Neural progenitor cell (in vitro differentiated cells): ENCODE results near the gene ARHGAP26. TPM values are rescaled to one million over a fixed set of nuclear protein-coding genes. Genes with fewer than 3 reads are reported as not detected.

ENCODE experiments used
- DNase-seq: peaks from one replicate; pipeline ENCODE4 v3.0.0-alpha.2; 2016; ENCODE audit warnings: low spot score
- H2AFZ ChIP-seq: fragments of 200-600 bp; sonication (generic); replicated peaks from 2 replicates; pipeline ENCODE4 v1.6.1; 2016; ENCODE audit warnings: antibody characterized with exemption
- H3F3A ChIP-seq: fragments of 200-600 bp; sonication (generic); 2 replicates; pipeline ENCODE4 v1.6.1; 2016; ENCODE audit warnings: antibody characterized with exemption, low read depth
- H3K27ac ChIP-seq: fragments of 200-600 bp; sonication (generic); 2 replicates; pipeline ENCODE4 v1.5.1; 2016; ENCODE audit warnings: mild to moderate bottlenecking
- H3K27me3 ChIP-seq: fragments of 200-600 bp; sonication (generic); 2 replicates; pipeline ENCODE4 v1.6.1; 2016; ENCODE audit warnings: mild to moderate bottlenecking, moderate library complexity
- H3K36me3 ChIP-seq: fragments of 200-600 bp; sonication (generic); 2 replicates; pipeline ENCODE4 v1.5.1; 2016
- H3K4me1 ChIP-seq: fragments of 200-600 bp; sonication (generic); 2 replicates; pipeline ENCODE4 v1.6.1; 2016; ENCODE audit warnings: mixed run types
- H3K4me2 ChIP-seq: fragments of 200-600 bp; sonication (generic); 2 replicates; pipeline ENCODE4 v1.6.1; 2016
- H3K4me3 ChIP-seq: fragments of 200-600 bp; sonication (generic); 2 replicates; pipeline ENCODE4 v1.5.1; 2016
- H3K79me2 ChIP-seq: fragments of 200-600 bp; sonication (generic); 2 replicates; pipeline ENCODE4 v1.6.1; 2016; ENCODE audit warnings: low read depth
- H3K9ac ChIP-seq: fragments of 200-600 bp; sonication (generic); 2 replicates; pipeline ENCODE4 v1.6.1; 2016
- H3K9me3 ChIP-seq: fragments of 200-600 bp; sonication (generic); 2 replicates; pipeline ENCODE4 v1.5.1; 2016; ENCODE audit warnings: low read depth
- H4K20me1 ChIP-seq: fragments of 200-600 bp; sonication (generic); 2 replicates; pipeline ENCODE4 v1.6.1; 2016; ENCODE audit warnings: low read depth
- H3K27ac Mint-ChIP-seq: 3 replicates; pipeline ENCODE4 v1.8.0; 2021; ENCODE audit warnings: mixed read lengths
- H3K27me3 Mint-ChIP-seq: 2 replicates; pipeline ENCODE4 v1.8.0; 2022; ENCODE audit warnings: low read depth, mild to moderate bottlenecking, inconsistent platforms, moderate library complexity, mixed read lengths; ENCODE audit not compliant: insufficient read depth
- H3K36me3 Mint-ChIP-seq: 3 replicates; pipeline ENCODE4 v1.8.0; 2021; ENCODE audit warnings: mixed read lengths
- H3K4me1 Mint-ChIP-seq: 3 replicates; pipeline ENCODE4 v1.8.0; 2021; ENCODE audit warnings: mixed read lengths
- H3K4me3 Mint-ChIP-seq: 3 replicates; pipeline ENCODE4 v1.8.0; 2021; ENCODE audit warnings: mild to moderate bottlenecking, moderate library complexity, mixed read lengths
- H3K9me3 Mint-ChIP-seq: 3 replicates; pipeline ENCODE4 v1.8.0; 2020; ENCODE audit warnings: mixed read lengths
- EZH2 ChIP-seq: fragments of 200-600 bp; sonication (generic); IDR thresholded peaks from 2 replicates; pipeline ENCODE4 v1.6.1; 2017; ENCODE audit warnings: antibody characterized with exemption, mild to moderate bottlenecking, moderate library complexity
- EZH2phosphoT487 ChIP-seq: fragments of 200-600 bp; sonication (generic); IDR thresholded peaks from 2 replicates; pipeline ENCODE4 v1.6.1; 2017; ENCODE audit warnings: antibody characterized with exemption
- total RNA-seq: library from RNA; depleted of rRNA; stranded (reverse); fragments of >200 nt; gene quantifications from 2 replicates; pipeline ENCODE4 v1.2.3, GENCODE V29; 2015; ENCODE audit warnings: low replicate concordance
- TF ChIP-seq, protein P1 (sequence below): fragments of 200-600 bp; sonication (generic); IDR thresholded peaks from 2 replicates; pipeline ENCODE4 v1.5.1; 2017; ENCODE audit warnings: antibody characterized with exemption, mild to moderate bottlenecking

The ARHGAP26 gene
- total RNA-seq, 1 donor from 2014 or later = 7.0 TPM

DNA sequence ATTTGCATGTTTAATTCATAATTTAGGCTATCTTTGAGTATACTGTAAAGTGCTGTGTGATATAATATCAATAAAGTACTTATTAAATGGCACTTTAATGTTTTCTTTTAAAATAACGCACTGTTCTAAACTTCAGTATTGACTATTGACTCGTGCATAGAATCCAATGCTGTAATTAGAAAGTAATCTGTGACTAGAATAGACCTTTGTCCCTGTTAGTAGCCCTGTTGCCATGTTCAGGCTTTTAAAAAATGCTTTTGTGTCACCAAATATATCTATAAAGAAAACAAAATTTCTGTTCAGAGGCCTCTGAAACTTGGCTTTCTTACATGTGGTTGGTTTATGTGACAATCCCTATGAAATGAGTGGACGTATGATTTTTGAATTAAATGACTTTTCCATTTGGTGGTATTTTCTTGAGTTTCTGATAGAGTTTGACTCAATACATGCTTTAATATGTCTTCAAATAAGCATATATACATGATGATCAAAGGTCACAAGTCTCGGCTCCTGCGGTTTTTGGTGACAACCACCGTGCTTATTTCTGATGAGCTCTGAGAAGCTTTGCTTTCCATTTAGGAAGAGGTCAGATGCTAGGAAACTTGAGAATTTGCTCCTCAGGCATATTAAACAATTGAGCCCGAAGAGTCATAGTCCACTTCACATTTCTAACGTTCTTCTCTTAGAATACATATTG lies 458.6 kb downstream of the ARHGAP26 start:
- Histone ChIP-seq H3K4me3 (no peak overlapping the region), H3F3A (no peaks in the 10 kb centered on the region), H2AFZ (no peak overlapping the region), H3K27me3 (no peaks in the 10 kb centered on the region), H3K36me3 (no peaks in the 10 kb centered on the region), H3K9me3 (no peaks in the 10 kb centered on the region), H4K20me1 (no peaks in the 10 kb centered on the region), H3K27ac (no peak overlapping the region), H3K9ac (no peak overlapping the region), H3K4me1 (no peaks in the 10 kb centered on the region), H3K79me2 (no peaks in the 10 kb centered on the region), H3K4me2 (no peak overlapping the region)
- TF ChIP-seq EZH2phosphoT487 = no peak
- no peak for TF ChIP-seq EZH2
- TF ChIP-seq, protein P1, sequence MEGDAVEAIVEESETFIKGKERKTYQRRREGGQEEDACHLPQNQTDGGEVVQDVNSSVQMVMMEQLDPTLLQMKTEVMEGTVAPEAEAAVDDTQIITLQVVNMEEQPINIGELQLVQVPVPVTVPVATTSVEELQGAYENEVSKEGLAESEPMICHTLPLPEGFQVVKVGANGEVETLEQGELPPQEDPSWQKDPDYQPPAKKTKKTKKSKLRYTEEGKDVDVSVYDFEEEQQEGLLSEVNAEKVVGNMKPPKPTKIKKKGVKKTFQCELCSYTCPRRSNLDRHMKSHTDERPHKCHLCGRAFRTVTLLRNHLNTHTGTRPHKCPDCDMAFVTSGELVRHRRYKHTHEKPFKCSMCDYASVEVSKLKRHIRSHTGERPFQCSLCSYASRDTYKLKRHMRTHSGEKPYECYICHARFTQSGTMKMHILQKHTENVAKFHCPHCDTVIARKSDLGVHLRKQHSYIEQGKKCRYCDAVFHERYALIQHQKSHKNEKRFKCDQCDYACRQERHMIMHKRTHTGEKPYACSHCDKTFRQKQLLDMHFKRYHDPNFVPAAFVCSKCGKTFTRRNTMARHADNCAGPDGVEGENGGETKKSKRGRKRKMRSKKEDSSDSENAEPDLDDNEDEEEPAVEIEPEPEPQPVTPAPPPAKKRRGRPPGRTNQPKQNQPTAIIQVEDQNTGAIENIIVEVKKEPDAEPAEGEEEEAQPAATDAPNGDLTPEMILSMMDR = no peak
- DNase-seq = no peak
- Mint-ChIP-seq H3K4me3 (no peak overlapping the region), H3K27me3 (peaks cover 8% of the 10 kb centered on the region), H3K9me3 (no peaks in the 10 kb centered on the region), H3K27ac (no peak overlapping the region), H3K4me1 (peaks cover 23% of the 10 kb centered on the region), H3K36me3 (peaks cover 7% of the 10 kb centered on the region)

DNA sequence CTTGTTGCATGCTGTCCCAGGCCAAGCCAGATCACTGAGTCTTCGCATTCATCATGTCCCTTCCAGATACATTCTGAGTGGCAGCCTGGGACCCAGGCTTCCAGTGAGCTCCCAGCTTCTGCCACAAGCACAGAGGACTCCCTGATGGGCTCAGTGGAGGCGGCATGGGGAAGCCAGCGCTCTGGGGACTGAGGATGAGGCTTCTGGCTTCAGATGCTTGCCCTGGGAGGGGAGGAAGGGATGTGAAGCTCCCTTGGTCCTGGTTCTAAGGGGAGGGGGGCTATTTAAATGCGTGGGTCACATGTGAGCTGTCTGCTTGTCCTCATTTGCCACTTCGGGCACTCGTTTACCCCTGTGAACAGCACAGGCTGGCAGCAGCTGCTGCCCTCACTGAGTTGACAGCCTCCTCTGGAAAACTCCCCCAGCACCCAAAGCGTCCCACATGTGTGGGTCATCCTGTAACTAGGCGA lies 459.3 kb downstream of the ARHGAP26 start:
- H3K4me1 ChIP-seq = no peaks in the 10 kb centered on the region
- no peak overlapping the region for H2AFZ ChIP-seq
- Mint-ChIP-seq H3K4me3 (no peak overlapping the region), H3K9me3 (no peaks in the 10 kb centered on the region), H3K27me3 (peaks cover 9% of the 10 kb centered on the region), H3K4me1 (peaks cover 22% of the 10 kb centered on the region), H3K36me3 (peaks cover 7% of the 10 kb centered on the region), H3K27ac (no peak overlapping the region)
- no peaks in the 10 kb centered on the region for H3K79me2 ChIP-seq
- H3K27ac ChIP-seq = no peak overlapping the region
- H3K36me3 ChIP-seq = no peaks in the 10 kb centered on the region
- no peak overlapping the region for H3K4me3 ChIP-seq
- no peaks in the 10 kb centered on the region for H3K27me3 ChIP-seq
- H3K9me3 ChIP-seq = no peaks in the 10 kb centered on the region
- no peak overlapping the region for H3K9ac ChIP-seq
- H3F3A ChIP-seq = no peaks in the 10 kb centered on the region
- no peak for TF ChIP-seq EZH2
- TF ChIP-seq EZH2phosphoT487 = no peak
- TF ChIP-seq, protein P1 = no peak
- no peaks in the 10 kb centered on the region for H4K20me1 ChIP-seq
- H3K4me2 ChIP-seq = no peak overlapping the region
- peak; percentile 10 for DNase-seq

DNA sequence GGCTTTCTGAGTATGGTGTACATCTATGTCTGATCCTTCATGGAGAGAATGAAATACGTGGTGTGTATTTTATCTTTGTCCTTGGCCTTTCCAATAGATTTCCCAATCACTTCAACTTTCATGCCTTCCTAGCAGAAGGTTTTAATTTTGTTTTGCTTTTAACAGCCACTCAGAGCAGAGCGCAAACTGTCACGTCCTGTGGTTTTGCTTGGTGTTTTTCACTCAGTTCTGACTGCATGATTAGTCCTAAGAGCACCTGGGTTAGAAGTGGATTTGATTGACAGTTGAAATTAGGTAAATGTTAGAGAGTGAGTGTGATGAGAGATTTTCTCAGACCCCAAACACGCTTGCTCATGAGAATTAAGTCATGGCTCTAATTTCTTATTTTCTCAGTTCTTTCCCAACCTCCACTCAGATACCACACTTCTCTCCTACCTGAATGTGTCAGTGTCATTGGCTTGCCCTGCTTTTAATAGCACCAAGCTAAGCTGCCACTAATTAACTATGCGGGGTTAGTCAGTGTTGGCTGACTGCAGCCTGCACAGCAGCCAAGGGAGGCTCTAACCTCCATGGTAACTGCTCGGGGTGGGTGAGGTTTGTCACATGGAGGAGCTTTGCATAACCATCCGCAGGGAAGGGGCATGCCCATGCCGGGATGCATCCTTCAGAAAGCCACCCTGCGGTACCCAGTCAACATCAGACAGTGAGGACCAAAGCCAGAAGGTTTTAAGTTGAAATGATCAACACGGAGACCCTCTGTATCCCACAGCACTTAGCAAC lies 459.9 kb downstream of the ARHGAP26 start:
- no peak for TF ChIP-seq EZH2
- TF ChIP-seq EZH2phosphoT487 = no peak
- Histone ChIP-seq H3F3A (no peaks in the 10 kb centered on the region), H3K9ac (no peak overlapping the region), H3K4me3 (no peak overlapping the region), H3K27ac (no peak overlapping the region), H4K20me1 (no peaks in the 10 kb centered on the region), H3K27me3 (no peaks in the 10 kb centered on the region), H2AFZ (no peak overlapping the region), H3K36me3 (no peaks in the 10 kb centered on the region), H3K79me2 (no peaks in the 10 kb centered on the region), H3K9me3 (no peaks in the 10 kb centered on the region), H3K4me1 (no peaks in the 10 kb centered on the region), H3K4me2 (no peak overlapping the region)
- peaks cover 19% of the 10 kb centered on the region for H3K4me1 Mint-ChIP-seq
- DNase-seq = peak; percentile 9
- H3K27ac Mint-ChIP-seq = peak overlapping the region; percentile 36
- H3K27me3 Mint-ChIP-seq = peaks cover 9% of the 10 kb centered on the region
- H3K36me3 Mint-ChIP-seq = peaks cover 4% of the 10 kb centered on the region
- no peak overlapping the region for H3K4me3 Mint-ChIP-seq
- H3K9me3 Mint-ChIP-seq = no peaks in the 10 kb centered on the region

DNA sequence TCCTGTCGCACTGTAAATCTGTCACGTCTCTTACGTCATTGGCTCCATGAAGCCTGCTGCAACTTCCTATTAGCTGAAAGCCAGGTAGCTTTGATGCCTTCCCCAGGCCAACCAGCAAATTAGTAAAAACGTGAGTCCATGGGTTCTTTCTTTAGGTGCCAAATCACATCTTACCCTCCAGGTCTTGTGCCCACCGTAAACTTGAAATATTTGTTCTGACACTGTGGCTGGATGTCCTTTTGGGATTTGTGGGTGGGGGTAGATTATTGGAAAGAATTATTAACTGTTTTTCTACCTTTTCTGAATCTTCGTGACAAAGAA lies 460.5 kb downstream of the ARHGAP26 start:
- Histone ChIP-seq H3K27ac (no peak overlapping the region), H3K4me3 (no peak overlapping the region)

More for the DNA sequence above, 460.5 kb downstream of the ARHGAP26 start:
- H3K9me3 Mint-ChIP-seq = no peaks in the 10 kb centered on the region
- no peaks in the 10 kb centered on the region for H3F3A ChIP-seq
- no peak overlapping the region for H3K9ac ChIP-seq
- H3K36me3 Mint-ChIP-seq = peaks cover 2% of the 10 kb centered on the region
- no peaks in the 10 kb centered on the region for H4K20me1 ChIP-seq
- H3K9me3 ChIP-seq = no peaks in the 10 kb centered on the region
- H3K27me3 ChIP-seq = no peaks in the 10 kb centered on the region
- H3K36me3 ChIP-seq = no peaks in the 10 kb centered on the region
- peaks cover 19% of the 10 kb centered on the region for H3K4me1 Mint-ChIP-seq
- no peak overlapping the region for H3K4me2 ChIP-seq
- H3K27me3 Mint-ChIP-seq = peaks cover 9% of the 10 kb centered on the region
- DNase-seq = no peak
- H3K4me1 ChIP-seq = no peaks in the 10 kb centered on the region
- H3K4me3 Mint-ChIP-seq = no peak overlapping the region
- H3K27ac Mint-ChIP-seq = peak overlapping the region; percentile 36
- H3K79me2 ChIP-seq = no peaks in the 10 kb centered on the region
- no peak overlapping the region for H2AFZ ChIP-seq
- TF ChIP-seq, protein P1 = no peak
- TF ChIP-seq EZH2phosphoT487 (no peak), EZH2 (no peak)
